Breast epithelium (tissue), 3 donors: Measurements from ENCODE around the gene CNTNAP1.
"Not testable (repeated sequence)": the region's sequence is repeated elsewhere in the genome, so short reads cannot be mapped to it uniquely, and the experiment has no call there.

ENCODE experiments used
- CTCF ChIP-seq, 3 donors: fragments of 450-650 bp; IDR thresholded peaks; one replicate each; pipeline ENCODE4 v1.5.1; 2016 to 2017; ENCODE audit warnings: antibody characterized with exemption in 3 of 3, mild to moderate bottlenecking in 3 of 3, moderate library complexity in 3 of 3
- POLR2AphosphoS5 ChIP-seq, 3 donors: sonication (generic); formaldehyde crosslinking; IDR thresholded peaks; one replicate each; pipeline ENCODE4 v1.6.1; 2017; ENCODE audit warnings: antibody characterized with exemption in 3 of 3

DNA sequence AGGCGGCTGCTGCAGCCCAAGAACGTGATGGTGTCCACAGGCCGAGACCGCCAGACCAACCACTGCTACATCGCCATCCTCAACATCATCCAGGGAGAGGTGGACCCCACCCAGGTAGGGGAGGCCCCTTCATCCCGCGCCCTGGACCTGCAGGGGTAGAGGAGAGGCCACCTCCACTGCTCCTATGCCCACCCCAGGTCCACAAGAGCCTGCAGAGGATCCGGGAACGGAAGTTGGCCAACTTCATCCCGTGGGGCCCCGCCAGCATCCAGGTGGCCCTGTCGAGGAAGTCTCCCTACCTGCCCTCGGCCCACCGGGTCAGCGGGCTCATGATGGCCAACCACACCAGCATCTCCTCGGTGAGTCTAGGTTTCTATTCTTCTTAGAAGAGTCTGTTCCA is 16.2 kb upstream of the CNTNAP1 start:
- not testable (repeated sequence) for TF ChIP-seq CTCF, POLR2AphosphoS5 (IDR thresholded peaks at IDR 0.05)
